Measurements from ENCODE around the gene DRP2.

The DRP2 gene

DNA sequence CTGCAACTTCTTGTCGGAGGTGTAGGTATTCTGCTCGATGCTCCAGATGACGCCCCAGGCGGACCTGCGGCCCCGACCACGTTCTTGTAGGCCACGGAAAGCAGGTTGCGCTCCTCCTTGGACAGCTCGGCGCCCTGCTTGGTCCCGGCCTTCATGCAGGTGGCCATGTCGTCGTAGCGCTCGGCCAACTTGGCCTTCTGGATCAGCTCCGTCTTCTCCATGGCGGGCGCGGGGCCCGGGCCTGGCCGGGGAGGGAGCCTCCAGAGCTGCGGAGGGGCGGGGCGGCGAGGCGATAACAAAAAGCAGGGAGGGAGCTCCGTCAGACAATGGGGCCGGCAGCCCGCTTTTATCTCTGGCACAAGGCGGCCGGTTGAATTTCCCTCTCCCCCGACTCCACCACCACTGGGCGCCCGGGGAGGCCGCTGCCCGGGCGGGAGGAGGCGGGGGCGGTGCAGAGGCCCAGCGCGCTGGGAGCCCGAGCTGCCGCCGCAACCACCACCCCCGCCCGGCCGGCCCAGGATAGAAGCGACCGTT lies 28.3 kb upstream of the DRP2 start:
- TF ChIP-seq, protein P1, sequence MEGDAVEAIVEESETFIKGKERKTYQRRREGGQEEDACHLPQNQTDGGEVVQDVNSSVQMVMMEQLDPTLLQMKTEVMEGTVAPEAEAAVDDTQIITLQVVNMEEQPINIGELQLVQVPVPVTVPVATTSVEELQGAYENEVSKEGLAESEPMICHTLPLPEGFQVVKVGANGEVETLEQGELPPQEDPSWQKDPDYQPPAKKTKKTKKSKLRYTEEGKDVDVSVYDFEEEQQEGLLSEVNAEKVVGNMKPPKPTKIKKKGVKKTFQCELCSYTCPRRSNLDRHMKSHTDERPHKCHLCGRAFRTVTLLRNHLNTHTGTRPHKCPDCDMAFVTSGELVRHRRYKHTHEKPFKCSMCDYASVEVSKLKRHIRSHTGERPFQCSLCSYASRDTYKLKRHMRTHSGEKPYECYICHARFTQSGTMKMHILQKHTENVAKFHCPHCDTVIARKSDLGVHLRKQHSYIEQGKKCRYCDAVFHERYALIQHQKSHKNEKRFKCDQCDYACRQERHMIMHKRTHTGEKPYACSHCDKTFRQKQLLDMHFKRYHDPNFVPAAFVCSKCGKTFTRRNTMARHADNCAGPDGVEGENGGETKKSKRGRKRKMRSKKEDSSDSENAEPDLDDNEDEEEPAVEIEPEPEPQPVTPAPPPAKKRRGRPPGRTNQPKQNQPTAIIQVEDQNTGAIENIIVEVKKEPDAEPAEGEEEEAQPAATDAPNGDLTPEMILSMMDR (IDR thresholded peaks at IDR 0.05; ENCODE audit: low read depth, low read length): no peak
- H3K27ac ChIP-seq: no peak overlapping the region
- DNase-seq: no peak
- H3K9me3 ChIP-seq (ENCODE audit: severe bottlenecking): no peaks in the 10 kb centered on the region
- H3K4me3 ChIP-seq (ENCODE audit: low read depth, low read length): no peak overlapping the region
- H3K36me3 ChIP-seq: no peaks in the 10 kb centered on the region
- H3K27me3 ChIP-seq (ENCODE audit: insufficient read depth, low read depth, severe bottlenecking): peaks cover 3% of the 10 kb centered on the region

DNA sequence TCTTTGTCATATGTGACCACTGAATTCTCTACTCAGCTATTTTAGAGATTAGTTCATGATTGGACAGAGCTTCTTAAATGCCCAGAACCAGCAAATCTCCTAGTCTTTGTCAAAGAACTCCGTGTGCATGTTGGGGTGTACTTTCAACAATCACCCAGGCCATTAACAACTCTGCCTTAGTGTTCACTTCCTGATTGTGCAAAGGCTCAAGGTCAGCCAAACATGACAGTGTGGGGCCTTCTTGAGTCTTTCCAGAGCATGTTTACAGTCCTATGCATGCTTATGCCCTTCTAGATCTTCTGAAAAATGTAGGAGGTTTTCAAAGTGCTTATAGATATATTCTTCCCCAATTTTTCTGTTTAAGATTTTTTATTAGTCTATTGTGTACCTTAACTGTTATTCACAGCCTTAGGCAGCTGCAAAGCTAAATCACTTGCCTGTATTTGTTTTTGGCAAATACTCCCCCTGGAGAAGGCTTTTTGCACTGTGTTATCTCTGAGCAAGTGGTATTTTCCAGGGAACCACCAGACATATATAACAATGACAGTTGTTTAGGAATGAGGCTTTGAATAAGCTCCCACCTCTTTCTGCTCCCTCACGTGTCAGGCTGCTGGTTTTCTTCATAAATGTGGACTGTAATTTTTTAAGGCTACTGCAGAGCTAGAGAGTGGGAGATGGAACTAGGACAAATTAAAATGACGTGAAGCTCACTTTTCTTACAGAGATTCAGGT lies 24.0 kb upstream of the DRP2 start:
- no peak overlapping the region for H3K4me3 ChIP-seq (ENCODE audit: low read depth, low read length)
- no peak for DNase-seq
- peaks cover 3% of the 10 kb centered on the region for H3K27me3 ChIP-seq (ENCODE audit: insufficient read depth, low read depth, severe bottlenecking)
- no peak overlapping the region for H3K27ac ChIP-seq
- TF ChIP-seq, protein P1 (IDR thresholded peaks at IDR 0.05; ENCODE audit: low read depth, low read length): no peak
- H3K36me3 ChIP-seq: no peaks in the 10 kb centered on the region
- no peaks in the 10 kb centered on the region for H3K9me3 ChIP-seq (ENCODE audit: severe bottlenecking)

DNA sequence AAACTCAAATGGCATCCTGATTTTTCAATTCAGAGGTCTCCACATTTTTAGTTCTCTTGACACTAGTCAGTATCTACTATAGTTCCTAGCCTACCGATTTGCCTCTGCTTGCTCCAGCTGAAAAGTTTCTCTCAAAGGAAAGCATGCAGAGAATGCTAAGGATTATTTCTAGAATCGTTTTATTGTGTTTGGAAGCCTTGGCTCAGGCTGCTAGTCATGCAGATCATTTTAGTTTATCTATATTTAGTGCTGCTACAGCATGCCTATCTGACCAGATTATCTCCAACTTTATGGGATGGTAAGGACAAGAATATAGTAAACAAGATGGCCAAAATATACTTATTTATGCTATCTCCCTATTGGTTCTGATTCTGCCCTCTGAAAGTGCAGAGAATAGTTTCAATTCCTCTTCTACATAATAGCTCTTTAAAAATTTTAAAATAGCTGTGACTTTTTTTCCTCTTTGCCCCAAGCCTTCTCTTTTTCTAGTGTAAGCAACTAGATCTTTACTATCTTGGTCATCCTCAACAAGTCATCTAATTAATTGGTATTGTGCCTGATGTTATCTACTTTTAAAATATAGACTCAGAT lies 15.7 kb upstream of the DRP2 start:
- no peak for DNase-seq
- TF ChIP-seq, protein P1 (IDR thresholded peaks at IDR 0.05; ENCODE audit: low read depth, low read length): no peak
- H3K27ac ChIP-seq: no peak overlapping the region
- H3K36me3 ChIP-seq: no peaks in the 10 kb centered on the region
- peaks cover 7% of the 10 kb centered on the region for H3K27me3 ChIP-seq (ENCODE audit: insufficient read depth, low read depth, severe bottlenecking)
- no peaks in the 10 kb centered on the region for H3K9me3 ChIP-seq (ENCODE audit: severe bottlenecking)
- no peak overlapping the region for H3K4me3 ChIP-seq (ENCODE audit: low read depth, low read length)

DNA sequence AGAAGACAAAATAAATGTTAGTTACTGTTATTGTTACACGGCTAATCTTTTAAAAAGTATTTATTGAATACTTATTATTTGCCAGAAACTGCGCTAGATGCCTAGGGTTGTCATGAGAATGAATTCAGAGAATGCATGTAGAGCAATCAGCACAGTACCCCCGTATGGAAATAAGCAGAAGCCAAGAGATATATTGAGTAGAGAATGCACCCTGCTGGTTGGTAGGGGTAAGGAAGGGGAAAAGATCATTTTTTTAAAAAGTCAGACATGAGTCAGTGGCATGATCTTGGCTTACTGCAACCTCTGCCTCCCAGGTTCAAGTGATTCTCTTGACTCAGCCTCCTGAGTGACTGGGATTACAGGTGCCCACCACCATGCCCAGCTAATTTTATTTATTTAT lies 13.1 kb upstream of the DRP2 start:
- Histone ChIP-seq H3K9me3 (ENCODE audit: severe bottlenecking) (no peaks in the 10 kb centered on the region), H3K36me3 (no peaks in the 10 kb centered on the region), H3K27ac (no peak overlapping the region), H3K27me3 (ENCODE audit: insufficient read depth, low read depth, severe bottlenecking) (peaks cover 7% of the 10 kb centered on the region), H3K4me3 (ENCODE audit: low read depth, low read length) (no peak overlapping the region)
- no peak for DNase-seq
- TF ChIP-seq, protein P1 (IDR thresholded peaks at IDR 0.05; ENCODE audit: low read depth, low read length): peak; percentile 41; the same call in 1 of the 2 replicates

DNA sequence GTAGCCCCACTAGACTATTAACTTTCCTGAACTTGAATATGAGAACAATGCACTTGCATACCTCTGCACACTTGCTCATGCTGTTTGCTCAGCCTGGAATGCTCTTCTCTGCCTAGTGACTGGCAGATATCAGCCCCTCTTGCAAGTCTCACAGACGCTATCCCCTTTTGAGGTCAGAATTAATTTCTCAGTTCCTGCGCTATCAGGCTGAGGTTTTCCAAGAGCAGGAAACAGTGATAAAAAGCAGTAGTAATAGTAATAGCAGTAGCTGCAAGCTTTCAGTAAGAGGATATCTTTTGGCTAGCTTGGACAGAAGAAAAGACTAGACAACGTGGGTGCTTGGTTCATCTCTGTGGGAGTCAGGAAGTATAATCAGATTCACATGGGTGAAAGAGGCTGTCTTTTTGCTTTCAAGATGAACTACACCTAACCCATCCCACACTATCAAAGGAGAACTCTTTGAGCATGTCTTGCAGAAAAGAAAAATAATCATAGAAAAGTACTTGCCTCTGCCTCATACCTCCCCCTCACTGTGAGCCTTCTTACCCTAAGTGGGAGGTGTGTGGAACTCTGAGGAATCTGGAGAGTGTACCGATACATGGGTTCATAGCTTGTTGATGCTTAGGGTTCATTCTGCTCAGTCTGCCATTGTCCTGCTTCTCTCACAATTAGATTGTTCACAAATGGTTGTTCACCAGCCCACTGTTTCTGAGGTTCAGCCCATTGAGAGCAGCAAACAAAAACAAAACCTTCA lies 11.3 kb upstream of the DRP2 start:
- no peaks in the 10 kb centered on the region for H3K36me3 ChIP-seq
- no peak for DNase-seq
- no peak overlapping the region for H3K27ac ChIP-seq
- H3K27me3 ChIP-seq (ENCODE audit: insufficient read depth, low read depth, severe bottlenecking): peaks cover 3% of the 10 kb centered on the region
- TF ChIP-seq, protein P1 (IDR thresholded peaks at IDR 0.05; ENCODE audit: low read depth, low read length): no peak
- H3K9me3 ChIP-seq (ENCODE audit: severe bottlenecking): no peaks in the 10 kb centered on the region
- H3K4me3 ChIP-seq (ENCODE audit: low read depth, low read length): no peak overlapping the region

All from WERI-Rb-1 (cell line).